COLO668 (cell line): Measurements from ENCODE around the gene OSCAR.
"Not testable (repeated sequence)": the region's sequence is repeated elsewhere in the genome, so short reads cannot be mapped to it uniquely, and the experiment has no call there.

Source experiments
- DNase-seq: peaks from one replicate; lab custom pipeline; 2025; ENCODE audit not compliant: unreplicated experiment; lab: John Stamatoyannopoulos, UW

The OSCAR gene

DNA sequence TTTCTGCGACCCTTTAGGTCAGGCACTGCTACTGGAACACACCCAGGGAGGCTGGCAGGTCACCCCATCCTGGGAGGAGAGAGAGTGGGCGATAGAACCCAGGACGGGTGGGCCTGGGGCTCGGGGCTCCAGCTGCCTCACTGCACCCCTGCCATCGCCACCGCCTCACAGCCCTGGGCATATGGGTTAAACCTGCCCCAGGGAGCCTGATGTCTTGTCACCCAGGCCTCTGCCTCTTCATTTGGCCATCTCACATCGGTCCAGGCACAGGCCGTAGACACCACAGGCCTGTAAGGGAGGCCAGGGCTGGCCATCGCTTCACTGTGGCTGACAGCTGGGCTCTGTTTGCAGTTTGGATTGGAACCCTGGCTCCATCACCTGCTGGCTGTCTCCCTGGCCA, 25.1 kb upstream of the OSCAR start:
- DNase-seq = no peak

DNA sequence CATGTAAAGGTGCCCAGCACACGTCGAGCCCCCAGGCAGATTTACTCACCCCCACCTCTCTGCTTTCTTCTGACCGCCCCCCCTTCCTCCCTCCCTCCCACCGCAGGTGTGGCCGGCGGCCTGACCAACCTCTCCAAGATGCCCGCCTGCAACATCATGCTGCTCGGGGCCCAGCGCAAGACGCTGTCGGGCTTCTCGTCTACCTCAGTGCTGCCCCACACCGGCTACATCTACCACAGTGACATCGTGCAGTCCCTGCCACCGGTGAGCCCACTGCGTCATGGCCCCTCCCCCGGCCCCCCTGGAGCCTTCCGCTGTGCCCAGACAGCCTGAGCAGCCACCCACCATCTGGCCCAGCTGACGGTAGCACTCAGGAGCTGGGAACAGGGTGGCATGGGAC, 23.8 kb upstream of the OSCAR start:
- DNase-seq = no peak

DNA sequence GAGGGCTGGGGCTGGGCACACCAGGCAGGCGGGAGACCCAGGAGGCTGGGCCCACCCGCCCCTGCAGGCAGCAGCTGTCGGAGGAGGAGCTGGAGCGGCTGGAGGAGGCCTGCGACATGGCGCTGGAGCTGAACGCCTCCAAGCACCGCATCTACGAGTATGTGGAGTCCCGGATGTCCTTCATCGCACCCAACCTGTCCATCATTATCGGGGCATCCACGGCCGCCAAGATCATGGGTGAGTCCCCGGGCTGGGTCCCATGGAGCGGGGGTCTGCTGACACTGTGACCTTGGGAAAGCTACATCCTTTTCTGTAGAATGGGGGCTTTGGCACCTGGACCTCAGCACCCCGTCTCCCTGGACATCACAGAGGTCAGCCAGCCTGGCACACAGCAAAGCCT, 23.1 kb upstream of the OSCAR start:
- DNase-seq = no peak

DNA sequence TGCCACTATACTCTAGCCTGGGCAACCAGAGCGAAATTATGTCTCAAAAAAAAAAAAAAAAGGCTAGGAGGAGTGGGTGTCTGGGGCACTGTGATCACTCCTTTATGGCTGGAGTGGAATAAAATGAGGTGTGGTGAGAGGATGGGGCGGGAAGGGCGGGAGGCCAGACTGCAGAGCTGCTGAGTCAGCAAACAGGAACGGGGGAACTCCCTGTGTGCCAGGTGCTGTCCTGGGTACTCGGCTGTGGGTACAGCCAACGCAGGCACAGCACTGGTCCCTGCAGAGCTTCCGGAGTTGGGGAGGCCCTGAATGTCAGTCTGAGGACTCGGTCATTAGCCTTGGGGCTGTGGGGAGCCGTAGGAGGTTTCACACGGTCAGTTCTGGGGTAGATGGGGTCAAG, 20.7 kb upstream of the OSCAR start:
- no peak for DNase-seq

DNA sequence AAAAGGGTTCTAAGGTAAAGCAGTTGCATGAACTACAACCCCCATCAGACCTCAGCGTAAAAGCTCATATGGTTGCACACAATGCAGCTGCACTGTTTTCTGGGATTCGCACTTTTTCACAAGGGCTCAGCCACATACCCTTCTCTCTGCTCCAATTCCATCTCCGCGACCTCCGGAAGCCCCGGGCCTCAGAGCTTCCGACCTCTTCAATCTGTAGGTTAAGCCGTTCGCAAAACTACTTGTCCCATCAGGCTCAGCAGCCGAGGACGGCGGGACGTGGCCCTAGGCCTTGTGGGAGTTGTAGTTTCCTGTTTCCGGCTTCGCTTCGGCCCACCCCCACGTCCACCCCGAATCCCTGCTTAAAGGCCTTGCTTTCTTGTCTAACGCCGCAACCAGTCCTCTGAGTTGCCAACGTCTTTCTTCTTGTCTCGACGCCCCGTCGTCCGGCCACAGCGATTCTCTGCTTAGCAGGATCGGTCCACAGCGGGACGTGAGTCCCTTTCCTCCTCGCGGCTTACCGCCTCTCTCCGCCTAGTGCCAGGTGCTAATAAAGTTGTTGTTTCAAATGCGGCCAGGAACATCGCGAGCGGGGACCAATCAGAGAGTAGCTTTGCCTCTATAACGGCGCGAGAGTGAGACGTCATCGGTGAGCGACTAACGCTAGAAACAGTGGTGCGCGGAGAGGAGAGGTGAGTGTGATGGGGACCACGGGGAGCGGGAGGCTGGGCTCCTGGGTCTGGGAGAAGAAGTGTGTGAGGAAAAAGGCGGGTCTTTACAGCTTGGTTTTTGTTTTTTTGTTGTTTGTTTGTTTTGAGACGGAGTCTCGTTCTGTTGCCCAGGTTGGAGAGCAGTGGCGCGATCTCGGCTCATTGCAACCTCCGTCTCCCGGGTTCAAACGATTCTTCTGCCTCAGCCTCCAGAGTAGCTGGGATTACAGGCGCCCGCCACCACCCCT, 14.8 kb upstream of the OSCAR start, which contains the start of the genes PRPF31 and TFPT:
Gene PRPF31 (plus strand): TSS at position 646 of the 955 bp plus-strand sequence. CDS start 2,525 bp downstream, outside the sequence.
Gene TFPT (minus strand): TSS at position 549 of the 955 bp plus-strand sequence. CDS start 388 bp downstream, at position 161.
- DNase-seq = peak; percentile 97

DNA sequence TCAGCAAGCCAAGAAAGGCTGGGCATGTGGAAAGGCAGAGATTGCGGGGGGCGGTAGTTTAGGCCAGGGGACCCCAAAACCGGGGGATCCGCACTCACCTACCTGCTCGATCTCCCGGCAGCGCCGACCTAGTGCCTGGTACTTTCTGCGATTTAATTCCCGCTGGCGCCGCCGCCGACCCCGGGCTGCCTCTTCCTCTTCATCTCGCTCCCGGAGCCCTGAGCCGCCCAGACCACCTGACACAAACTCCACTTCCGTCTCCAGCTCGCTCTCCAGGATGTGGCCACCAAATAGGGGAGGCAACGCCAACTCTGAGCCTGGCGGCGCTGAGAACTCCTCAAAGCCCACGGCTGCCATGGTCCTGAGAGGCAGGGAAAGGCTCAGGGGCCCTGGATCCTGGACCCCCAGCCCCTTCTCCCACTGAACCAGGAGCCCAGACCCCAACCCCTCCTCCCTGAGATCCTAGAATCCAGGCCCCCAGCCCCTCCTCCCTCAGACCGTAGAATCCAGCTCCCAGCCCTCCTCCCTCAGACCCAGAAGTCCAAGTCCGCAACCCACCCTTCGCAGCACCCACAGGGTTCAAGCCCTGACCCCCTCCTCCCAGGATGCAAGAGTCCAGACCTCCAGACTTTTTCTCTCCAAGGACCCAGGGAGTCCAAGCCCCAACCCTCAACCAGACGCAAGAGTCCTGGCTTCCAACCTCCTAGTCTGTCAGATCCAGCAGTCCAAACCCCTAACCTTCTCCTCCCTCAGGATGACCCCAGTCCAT, 13.9 kb upstream of the OSCAR start:
- DNase-seq = peak; percentile 55

DNA sequence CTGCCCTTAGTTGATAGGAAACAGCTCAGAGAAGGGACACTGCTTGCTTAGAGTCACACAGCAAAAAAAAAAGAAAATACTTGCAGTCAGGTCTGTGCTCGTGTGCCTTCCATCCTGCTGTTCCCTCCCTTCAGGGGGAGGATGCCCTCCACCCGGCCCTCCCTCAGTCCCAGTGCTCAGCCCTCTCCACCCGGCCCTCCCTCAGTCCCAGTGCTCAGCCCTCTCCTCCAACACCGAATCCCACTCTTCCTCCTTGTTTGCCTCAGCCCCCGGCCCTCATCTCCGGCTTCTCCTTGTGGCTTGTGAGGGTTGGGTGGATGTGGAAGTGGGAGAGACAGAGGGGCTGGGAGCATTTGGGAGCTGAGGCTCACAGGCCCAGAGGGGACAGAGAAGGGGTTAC, 9.0 kb upstream of the OSCAR start:
- no peak for DNase-seq

DNA sequence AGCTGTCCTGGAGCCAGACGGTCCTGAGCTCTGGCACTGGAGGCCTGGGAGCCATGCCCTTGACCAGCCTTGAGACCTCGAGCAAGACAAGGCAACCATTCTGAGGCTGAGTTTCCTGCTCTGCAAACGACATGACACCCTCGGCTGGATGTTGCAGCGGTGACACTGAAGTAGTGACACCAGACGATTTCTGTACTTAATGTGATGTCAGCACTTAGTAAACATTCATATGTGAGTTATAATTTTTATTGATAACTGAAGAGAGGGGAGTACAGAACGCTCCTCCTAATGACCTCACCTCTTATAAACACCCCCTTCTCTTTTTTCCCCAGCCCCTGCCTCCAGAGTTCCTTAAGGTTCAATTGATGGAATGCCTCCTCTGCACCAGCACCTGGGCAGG, 7.9 kb upstream of the OSCAR start:
- no peak for DNase-seq

DNA sequence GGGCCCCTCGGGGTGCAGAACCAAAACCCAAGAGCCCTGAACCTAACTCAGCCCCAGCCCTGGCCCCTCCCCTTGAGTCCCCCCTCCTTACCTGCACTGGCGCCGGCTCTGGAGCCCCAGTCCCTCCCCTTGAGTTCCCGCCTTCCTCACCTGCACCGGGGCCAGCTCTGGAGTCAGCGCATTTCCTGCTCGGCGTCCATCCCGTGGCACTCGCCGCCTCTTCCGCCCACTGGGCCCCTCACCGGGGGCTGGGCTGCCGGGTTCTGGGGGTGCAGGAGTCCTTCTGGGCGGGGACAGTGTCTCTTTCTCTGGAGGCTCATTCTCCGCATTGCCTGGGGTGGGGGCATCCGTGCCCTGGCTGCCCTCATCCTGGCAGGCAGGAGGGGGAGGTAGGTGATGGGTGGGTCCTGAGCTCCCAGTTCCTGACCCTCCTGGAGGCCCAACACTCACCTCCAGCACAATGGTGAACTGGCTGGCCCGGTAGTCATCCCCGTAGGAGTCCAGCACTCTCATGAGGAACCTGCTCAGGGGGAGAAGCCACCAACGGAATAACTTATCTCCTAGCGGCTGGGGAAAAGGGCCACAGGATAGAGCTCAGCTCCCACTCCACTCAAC, 7.4 kb upstream of the OSCAR start:
- no peak for DNase-seq

DNA sequence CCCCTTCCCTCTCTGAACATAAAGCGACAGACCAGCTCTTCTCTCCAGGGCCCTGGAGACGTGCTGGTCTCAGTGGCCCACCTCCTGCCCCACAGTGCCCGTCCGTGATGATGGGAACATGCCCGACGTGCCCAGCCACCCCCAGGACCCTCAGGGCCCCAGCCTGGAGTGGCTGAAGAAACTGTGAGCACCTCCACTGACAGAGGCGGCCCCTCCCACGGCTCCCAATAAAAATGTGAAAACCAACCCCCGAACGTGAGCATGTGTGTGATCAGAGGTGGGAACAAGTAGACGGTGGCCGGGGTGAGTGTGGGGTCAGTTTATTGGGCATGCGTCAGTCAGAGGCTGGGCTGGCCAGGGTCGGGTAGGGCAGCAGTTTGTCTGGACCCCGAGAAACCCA, 6.1 kb upstream of the OSCAR start:
- no peak for DNase-seq

DNA sequence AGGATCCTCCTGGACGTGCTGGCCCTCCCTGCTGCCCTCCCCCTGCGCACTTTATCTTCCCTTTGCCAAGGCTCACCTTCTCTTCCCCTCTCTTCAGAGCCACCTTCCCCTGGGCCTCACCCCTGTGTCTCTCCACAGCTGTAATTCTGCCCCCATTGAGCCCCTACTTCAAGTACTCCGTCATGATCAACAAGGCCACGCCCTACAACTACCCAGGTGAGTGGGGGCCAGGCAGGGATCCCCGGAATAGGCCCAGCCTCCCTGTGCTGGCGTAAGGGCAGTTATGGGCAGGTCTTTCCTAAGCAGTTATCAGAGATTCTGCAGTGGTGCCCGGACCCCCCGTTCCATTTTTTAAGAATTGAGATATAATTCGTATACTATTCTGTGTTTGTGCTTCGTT, 5.2 kb upstream of the OSCAR start:
- no peak for DNase-seq

DNA sequence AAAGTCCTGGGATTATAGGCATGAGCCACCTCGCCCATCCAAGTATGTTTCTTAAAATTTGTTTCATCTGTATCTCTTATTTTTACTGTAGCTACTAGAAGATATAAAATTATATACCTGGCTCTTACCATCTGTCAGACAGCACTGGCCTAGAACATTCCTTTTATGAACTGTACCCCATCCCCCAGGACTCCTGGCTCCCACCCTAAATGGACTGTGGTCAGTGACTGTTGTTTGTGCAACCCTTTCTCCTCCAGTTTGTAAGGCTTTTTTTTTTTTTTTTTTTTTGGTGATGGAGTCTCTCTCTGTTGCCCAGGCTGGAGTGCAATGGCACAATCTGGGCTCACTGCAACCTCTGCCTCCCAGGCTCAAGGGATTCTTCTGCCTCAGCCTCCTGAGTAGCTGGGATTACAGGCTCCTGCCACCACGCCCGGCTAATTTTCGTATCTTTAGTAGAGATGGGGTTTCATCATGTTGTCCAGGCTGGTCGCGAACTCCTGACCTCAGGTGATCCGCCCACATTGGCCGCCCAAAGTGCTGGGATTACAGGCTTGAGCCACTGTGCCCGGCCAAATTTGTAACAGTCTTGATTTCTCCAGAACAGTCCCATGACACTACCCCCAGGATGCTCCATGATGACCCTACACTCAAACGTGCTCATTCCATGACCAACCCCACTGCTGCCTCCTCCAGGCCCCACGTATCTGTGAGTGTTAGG, 4.6 kb upstream of the OSCAR start:
- DNase-seq = no peak

DNA sequence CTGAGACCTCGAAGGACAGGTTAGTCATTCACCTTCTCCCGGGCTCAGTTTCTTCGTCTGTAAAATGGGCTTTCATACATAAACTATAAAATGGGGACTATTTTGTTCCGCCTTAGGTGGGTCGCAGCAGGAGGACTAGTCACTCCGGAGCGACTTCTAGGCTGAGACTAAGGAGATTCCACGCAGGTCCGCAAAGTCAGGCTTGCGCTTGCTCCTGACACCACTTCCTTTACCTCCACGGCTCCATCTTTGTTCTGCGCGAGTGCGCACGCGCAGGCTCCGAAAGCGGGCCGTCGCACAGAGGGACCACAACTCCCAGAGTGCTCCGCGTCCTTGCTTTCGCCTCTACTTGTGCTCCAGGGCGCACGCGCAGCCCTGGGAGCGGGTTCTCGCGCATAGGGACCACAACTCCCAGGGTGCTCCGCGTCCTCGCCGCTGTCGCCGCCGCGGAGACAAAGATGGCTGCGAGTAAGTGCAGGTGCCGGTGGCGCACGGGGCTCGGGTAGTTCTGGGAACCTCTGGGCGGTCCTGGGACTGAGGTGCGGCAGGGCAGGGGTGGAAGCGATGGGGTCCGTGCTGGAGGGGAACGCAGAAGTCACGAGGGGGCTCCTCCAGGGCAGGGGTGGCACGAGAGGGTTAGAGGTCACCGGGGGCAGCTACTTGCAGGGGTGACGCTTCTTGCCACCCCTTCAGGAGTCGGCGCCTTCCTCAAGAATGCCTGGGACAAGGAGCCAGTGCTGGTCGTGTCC, 2.0 kb upstream of the OSCAR start, which contains the start of gene NDUFA3:
Gene NDUFA3 (plus strand): TSS at position 435 of the 749 bp plus-strand sequence. CDS start 24 bp downstream, at position 459.
- peak; percentile 98 for DNase-seq

DNA sequence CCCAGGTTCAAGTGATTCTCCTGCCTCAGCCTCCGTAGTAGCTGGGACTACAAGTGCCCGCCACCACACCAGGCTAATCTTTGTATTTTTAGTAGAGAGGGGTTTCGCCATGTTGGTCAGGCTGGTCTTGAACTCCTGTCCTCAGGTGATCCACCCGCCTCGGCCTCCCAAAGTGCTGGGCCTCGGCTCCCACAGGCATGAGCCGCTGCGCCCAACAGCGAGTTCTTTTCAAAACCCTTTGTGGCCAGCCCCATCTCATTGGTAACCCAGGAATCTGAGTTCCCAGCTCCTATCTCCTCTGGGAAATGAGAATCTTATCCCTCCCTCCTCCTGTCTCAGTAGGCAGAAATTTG, 724 bp downstream of the OSCAR start:
- DNase-seq = not testable (repeated sequence)

DNA sequence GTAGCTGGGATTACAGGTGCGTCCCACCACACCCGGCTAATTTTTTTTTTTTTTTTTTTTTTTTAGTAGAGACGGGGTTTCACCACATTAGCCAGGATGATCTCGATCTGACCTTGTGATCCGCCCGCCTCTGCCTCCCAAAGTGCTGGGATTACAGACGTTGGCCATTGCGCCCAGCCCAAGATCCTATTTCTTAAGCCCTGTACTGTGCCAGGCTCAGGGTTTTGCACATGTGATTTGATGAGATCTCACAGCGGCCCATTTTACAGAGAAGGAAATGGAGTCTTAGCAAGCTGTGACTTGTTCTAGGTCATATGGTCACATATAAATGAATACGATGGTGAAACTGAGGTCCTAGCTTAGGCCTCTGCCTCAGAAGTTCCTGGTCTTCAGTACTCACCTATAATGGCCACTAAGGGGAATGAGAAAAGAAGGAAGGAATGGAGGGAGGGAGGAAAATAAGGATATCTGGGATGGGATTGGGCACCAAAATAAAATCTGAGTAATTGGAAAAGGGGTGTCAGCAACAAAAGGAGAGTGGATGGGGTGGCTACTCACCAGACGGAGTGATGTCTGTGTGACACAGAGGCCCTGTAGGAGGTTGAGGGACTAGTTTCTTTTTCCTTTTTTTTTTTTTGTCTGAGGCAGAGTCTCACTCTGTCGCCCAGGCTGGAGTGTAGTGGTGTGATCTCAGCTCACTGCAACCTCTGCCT, 1.3 kb downstream of the OSCAR start:
- no peak for DNase-seq

DNA sequence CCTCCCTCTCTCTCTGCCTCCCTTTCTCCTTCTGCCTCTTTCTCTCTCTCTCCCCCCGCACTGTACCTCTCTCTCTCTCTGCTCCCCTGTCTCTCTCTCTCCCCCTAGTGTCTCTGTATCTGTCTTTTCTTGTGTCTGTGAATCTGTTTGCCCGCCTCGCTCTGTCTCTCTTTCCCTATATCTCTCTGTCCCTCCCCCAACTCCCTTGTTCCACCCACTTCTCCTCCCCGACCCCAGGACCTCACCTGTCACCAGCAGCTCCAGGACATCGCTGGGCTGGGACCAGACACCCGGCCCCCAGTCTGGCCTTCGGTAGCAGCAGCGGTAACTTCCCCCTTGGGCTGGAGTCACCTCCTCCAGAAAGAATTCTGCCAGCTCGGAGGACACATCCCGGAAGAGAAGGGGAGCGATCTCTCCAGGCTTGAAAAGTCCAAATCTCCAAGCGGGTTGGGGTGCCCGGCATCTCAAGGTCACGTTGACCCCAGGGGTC, 3.9 kb downstream of the OSCAR start:
- no peak for DNase-seq

DNA sequence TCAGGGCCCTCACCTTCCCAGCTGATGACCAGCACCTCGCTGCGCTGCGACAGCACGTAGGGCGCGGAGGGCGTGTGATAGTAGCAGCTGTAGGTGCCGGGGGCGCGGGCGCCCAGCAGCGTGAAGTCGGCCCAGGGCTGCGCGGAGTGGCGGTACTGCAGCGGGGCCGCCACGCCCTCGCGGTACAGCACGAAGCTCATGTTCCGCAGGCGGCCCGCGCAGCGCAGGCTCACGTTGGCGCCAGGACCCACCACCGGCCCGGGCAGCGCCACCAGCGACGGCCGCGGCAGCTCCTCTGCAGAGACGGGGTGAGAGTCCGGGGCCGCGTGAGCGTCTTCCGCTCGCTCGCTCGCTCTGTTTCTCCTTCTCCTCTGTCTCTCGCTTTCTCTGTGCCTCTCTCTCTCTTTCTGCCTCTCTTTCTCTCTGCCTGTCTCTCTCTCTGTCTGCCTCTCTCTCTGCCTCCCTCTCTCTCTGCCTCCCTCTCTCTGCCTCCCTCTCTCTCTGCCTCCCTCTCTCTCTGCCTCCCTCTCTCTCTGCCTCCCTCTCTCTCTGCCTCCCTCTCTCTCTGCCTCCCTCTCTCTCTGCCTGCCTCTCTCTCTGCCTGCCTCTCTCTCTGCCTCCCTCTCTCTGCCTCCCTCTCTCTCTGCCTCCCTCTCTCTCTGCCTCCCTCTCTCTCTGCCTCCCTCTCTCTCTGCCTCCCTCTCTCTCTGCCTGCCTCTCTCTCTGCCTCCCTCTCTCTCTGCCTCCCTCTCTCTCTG, 4.6 kb downstream of the OSCAR start:
- peak; percentile 45 for DNase-seq

DNA sequence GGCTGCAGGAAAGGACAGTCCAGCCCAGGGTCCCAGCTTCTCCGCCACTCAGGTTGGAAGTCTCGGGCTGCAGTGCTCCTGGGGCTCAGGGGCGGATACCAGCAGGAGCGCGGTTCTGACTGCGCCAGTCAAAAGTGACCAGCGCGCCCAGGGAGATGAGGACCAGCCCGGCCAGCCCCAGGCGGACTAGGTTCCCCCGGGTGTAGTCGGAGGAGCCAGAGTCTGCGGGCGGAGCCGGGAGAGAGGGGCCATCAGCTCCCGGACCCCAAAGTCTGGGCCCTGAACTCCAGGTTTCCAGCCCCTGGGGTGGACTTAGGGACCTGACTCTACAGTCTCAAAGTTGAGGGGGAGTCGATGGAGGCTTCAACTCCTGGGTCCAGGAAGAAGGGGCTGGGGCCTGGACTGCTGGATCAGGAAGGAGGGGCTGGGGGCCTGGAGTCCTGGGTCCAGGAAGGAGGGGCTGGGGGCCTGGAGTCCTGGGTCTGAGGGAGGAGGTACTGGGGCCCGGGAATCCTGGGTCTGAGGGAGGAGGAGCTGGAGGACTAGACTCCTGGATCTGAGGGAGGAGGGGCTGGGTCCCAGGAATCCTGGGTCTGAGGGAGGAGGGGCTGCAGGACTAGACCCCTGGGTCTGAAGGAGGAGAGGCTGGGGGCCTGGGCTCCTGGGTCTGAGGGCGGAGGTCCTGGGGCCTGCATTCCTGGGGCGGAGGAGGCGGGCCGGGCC, 5.3 kb downstream of the OSCAR start:
- DNase-seq = no peak
